ENCODE results near the gene GOLGA1.

Gene GOLGA1

DNA sequence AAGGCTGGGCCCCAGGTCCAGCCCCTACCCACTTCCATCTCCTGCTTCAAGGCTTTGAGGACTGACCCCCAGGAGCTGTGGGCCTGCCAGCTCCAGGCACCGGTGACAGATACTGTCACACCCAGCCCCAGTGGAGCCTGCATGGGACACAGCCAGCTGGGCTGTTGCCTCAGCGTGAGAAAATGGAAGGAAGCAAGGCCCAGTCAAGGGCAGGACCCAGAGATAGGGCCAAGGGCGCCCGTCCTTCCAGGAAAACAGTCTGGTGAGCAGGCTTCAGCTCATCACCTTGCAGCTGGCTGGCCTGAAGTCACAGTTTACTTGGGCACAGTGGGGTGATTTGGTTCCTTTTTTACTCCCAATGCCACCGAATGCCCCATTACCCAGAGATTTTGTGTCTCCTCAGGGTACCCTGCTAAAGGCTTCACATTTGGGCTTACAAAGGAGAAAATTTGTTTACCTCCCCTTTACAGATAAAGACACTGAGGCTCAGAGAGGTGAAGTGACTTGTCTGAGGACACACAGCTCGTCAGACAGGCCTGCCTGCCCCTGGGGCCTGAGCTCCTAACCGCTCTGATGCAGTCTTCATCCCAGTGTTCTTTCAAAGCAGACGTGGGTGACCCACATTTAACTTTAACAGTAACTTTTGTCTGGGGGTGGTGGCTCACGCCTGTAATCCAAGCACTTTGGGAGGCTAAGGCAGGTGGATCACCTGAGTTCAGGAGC lies 109.1 kb downstream of the GOLGA1 start:
- DNase-seq: no peak

DNA sequence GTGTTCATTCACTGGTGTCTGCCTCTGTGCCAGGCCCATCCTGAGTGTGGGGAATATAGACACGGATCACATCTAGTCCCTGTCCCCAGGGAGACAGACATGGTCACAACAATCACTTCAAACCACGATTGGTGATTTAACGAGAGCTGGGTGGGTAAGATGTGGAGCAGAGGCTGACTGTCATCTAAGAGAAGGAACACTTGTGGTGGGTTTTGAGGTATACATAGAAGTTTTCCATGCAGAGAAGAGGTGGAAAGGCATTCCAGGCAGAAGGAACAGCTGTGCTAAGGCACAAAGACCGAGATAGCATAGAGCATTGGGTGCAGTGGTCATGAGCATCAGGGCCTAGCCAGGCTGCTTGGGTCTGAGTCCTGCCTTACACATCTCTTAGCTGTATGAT lies 110.3 kb downstream of the GOLGA1 start:
- DNase-seq: no peak

DNA sequence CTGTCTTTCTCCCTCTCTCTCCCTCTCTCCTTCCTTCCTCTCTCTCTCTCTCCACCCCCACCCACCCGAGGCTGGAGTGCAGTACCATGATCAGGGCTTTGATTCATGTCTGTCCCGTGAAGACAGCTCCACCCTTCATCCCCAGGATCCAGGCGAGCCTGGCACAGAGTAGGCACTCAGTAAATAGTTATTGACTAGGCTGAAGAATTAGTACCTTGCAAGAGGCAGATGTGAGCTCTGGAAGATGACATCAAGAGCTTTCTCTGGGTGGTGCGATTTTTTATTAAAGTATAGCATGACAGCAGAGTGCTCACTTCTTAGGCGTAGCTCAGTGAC lies 111.6 kb downstream of the GOLGA1 start:
- DNase-seq: no peak

DNA sequence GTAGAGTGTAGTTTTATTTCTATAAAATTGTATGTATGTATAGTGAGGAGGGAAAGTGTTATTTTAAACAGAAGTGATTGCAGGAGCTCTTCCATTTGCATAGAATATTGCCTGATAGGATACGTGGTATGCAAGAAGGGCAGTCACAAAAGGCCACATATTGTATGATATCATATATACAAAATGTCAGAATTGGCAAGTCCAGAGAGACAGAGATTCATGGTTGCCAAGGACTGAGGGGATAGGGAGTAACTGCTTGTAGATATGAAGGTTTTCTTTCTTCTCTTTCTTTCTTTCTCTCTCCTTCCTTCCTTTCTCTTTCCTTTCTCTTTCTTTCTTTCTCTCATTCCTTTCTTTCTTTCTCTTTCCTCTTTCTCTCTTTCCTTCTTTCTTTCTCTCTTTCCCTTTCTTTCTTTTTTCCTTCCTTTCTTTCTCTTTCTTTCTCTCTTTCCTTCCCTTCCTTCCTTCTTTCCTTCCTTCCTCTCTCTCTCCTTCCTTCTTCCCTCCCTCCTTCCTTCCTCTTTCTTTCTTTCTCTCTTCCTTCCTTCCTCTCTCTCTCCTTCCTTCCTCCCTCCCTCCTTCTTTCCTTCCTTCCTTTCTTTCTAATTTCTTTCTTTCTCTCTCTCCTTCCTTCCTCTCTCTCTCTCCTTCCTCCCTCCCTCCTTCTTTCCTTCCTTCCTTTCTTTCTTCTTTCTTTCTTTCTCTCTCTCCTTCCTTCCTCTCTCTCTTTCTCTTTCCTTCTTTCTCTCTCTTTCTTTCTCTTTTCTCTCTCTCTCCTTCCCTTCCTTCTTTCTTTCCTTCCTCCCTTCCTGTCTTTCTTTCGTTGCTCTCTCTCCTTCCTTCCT lies 112.2 kb downstream of the GOLGA1 start:
- DNase-seq: no peak
